A549 (cell line): ENCODE data around the gene PROX2. TPM values are rescaled to one million over a fixed set of nuclear protein-coding genes. Genes with fewer than 3 reads are reported as not detected.

Experiments
- ATAC-seq, 2 experiments: fragments of 200-7000 bp in 1 of 2; fragments of >200 bp in 1 of 2; cut with Nextera tagmentation in 1 of 2; cut with Tn5 transposase in 1 of 2; 3 replicates each; pipeline versions ENCODE4 v1.8.0 to v1.9.1; 2018 to 2020; ENCODE audit warnings: mild to moderate bottlenecking in 1 of 2, moderate library complexity in 1 of 2
- CTCF ChIA-PET: fragments of 300-600 bp; sonication (Branson Sonifier 250); formaldehyde crosslinking; extraction: SDS; loops from one replicate; lab custom pipeline; 2021; ENCODE audit warnings: antibody characterized with exemption, inconsistent platforms; lab: Yijun Ruan, JAX
- POLR2A ChIA-PET: fragments of 350-600 bp; formaldehyde crosslinking; extraction: SDS; loops from one replicate; lab custom pipeline; 2021; ENCODE audit warnings: antibody characterized with exemption, inconsistent platforms; lab: Yijun Ruan, JAX
- DNase-seq, 2 experiments: peaks; one replicate each; pipeline versions ENCODE4 v3.0.0 to v3.0.0-alpha.2; 2011 to 2016; ENCODE audit warnings: low read depth in 1 of 2, low spot score in 1 of 2
- FAIRE-seq: peaks from 2 replicates; lab custom pipeline; 2011; peaks lifted over from hg19 to GRCh38; lab: Jason Lieb, UNC
- H3K27ac ChIP-seq, 2 experiments: fragments of >200 bp; sonication (Bioruptor Twin); formaldehyde crosslinking; 3 replicates each; pipeline ENCODE4 v1.5.1; 2016 to 2017
- H3K4me1 ChIP-seq: fragments of >200 bp; sonication (Bioruptor Twin); formaldehyde crosslinking; 3 replicates; pipeline ENCODE4 v1.6.1; 2016
- H3K4me2 ChIP-seq: fragments of >200 bp; sonication (Bioruptor Twin); formaldehyde crosslinking; 3 replicates; pipeline ENCODE4 v1.6.1; 2016
- H3K4me3 ChIP-seq: fragments of >200 bp; sonication (Bioruptor Twin); formaldehyde crosslinking; 3 replicates; pipeline ENCODE4 v1.5.1; 2016
- H3K9me3 ChIP-seq: fragments of >200 bp; sonication (Bioruptor Twin); formaldehyde crosslinking; 3 replicates; pipeline ENCODE4 v1.6.1; 2016
- ATOH8 ChIP-seq: fragments of 250-450 bp; sonication (Bioruptor Pico); IDR thresholded peaks from 2 replicates; pipeline ENCODE4 v1.5.0; 2020; ENCODE audit warnings: low read depth, mild to moderate bottlenecking, moderate library complexity
- CBX2 ChIP-seq: fragments of 200-600 bp; sonication (generic); IDR thresholded peaks from 2 replicates; pipeline ENCODE4 v1.6.1; 2016; ENCODE audit warnings: low read depth, mild to moderate bottlenecking, borderline replicate concordance
- CEBPB ChIP-seq, 2 experiments: fragments of >200 bp in 1 of 2; sonication (Bioruptor Twin) in 1 of 2; formaldehyde crosslinking in 1 of 2; IDR thresholded peaks; 2 replicates each; pipeline ENCODE4 v1.6.1; 2012 to 2016
- EHF ChIP-seq: fragments of 250-450 bp; sonication (Bioruptor Pico); IDR thresholded peaks from 2 replicates; pipeline ENCODE4 v1.5.0; 2020; ENCODE audit warnings: mild to moderate bottlenecking
- EHMT2 ChIP-seq: fragments of 200-600 bp; sonication (generic); IDR thresholded peaks from 2 replicates; pipeline ENCODE4 v1.6.1; 2016; ENCODE audit warnings: antibody characterized with exemption, low read depth, mild to moderate bottlenecking, moderate library complexity
- ELK1 ChIP-seq: fragments of 150-350 bp; IDR thresholded peaks from 2 replicates; pipeline ENCODE4 v1.6.1; 2014; ENCODE audit warnings: low read depth, mild to moderate bottlenecking, low read length
- ESRRA ChIP-seq: fragments of 150-350 bp; IDR thresholded peaks from 2 replicates; pipeline ENCODE4 v1.6.1; 2014; ENCODE audit warnings: mild to moderate bottlenecking, low read length, borderline replicate concordance
- FOSB ChIP-seq: fragments of 250-450 bp; sonication (Bioruptor Pico); IDR thresholded peaks from 2 replicates; pipeline ENCODE4 v1.5.0; 2020; ENCODE audit warnings: mild to moderate bottlenecking, moderate library complexity
- FOSL2 ChIP-seq, 2 experiments: fragments of 450-650 bp in 1 of 2; fragments of >200 bp in 1 of 2; sonication (Bioruptor Twin) in 1 of 2; formaldehyde crosslinking; IDR thresholded peaks; 2 replicates each; pipeline versions ENCODE4 v1.5.0 to v1.6.1; 2016 to 2020; ENCODE audit warnings: mild to moderate bottlenecking in 1 of 2, moderate library complexity in 1 of 2
- GATA3 ChIP-seq: IDR thresholded peaks from 2 replicates; pipeline ENCODE4 v1.6.1; 2012; ENCODE audit warnings: borderline replicate concordance
- HOXA7 ChIP-seq: fragments of 250-450 bp; sonication (Bioruptor Pico); IDR thresholded peaks from 2 replicates; pipeline ENCODE4 v1.5.0; 2020; ENCODE audit warnings: mild to moderate bottlenecking, moderate library complexity
- HOXB13 ChIP-seq: fragments of 250-450 bp; sonication (Bioruptor Pico); IDR thresholded peaks from 2 replicates; pipeline ENCODE4 v1.5.0; 2020; ENCODE audit warnings: low read depth, mild to moderate bottlenecking, moderate library complexity
- JUNB ChIP-seq: fragments of >200 bp; sonication (Bioruptor Twin); formaldehyde crosslinking; IDR thresholded peaks from 2 replicates; pipeline ENCODE4 v1.6.1; 2016
- KDM1A ChIP-seq: fragments of 200-600 bp; sonication (generic); IDR thresholded peaks from 2 replicates; pipeline ENCODE4 v1.6.1; 2016; ENCODE audit warnings: low read depth, mild to moderate bottlenecking
- KDM5A ChIP-seq: fragments of 200-600 bp; sonication (generic); IDR thresholded peaks from 2 replicates; pipeline ENCODE4 v1.6.1; 2016; ENCODE audit warnings: antibody characterized with exemption, mild to moderate bottlenecking
- MAFK ChIP-seq: fragments of 450-650 bp; IDR thresholded peaks from 2 replicates; pipeline ENCODE4 v1.6.1; 2014; ENCODE audit not compliant: partially characterized antibody
- NFE2L2 ChIP-seq: fragments of 150-350 bp; conservative IDR thresholded peaks from 2 replicates; pipeline ENCODE4 v1.6.1; 2014; ENCODE audit warnings: low read length
- NPAS2 ChIP-seq: fragments of 250-450 bp; sonication (Bioruptor Pico); IDR thresholded peaks from 2 replicates; pipeline ENCODE4 v1.8.0; 2022; ENCODE audit warnings: mild to moderate bottlenecking, moderate library complexity, borderline replicate concordance
- NR3C1 ChIP-seq: fragments of >200 bp; sonication (Bioruptor Twin); formaldehyde crosslinking; IDR thresholded peaks from 3 replicates; pipeline ENCODE4 v1.6.1; 2017
- POLR2A ChIP-seq: IDR thresholded peaks from 2 replicates; pipeline ENCODE4 v1.6.1; 2012; ENCODE audit warnings: mild to moderate bottlenecking, low read length
- RARB ChIP-seq: fragments of 250-450 bp; sonication (Bioruptor Pico); IDR thresholded peaks from 2 replicates; pipeline ENCODE4 v1.8.0; 2021; ENCODE audit warnings: mild to moderate bottlenecking, moderate library complexity
- RFX5 ChIP-seq: fragments of 450-650 bp; IDR thresholded peaks from 2 replicates; pipeline ENCODE4 v1.7.1; 2014; ENCODE audit warnings: antibody characterized with exemption, mild to moderate bottlenecking, moderate library complexity
- SMC3 ChIP-seq: fragments of >200 bp; sonication (Bioruptor Twin); formaldehyde crosslinking; IDR thresholded peaks from 3 replicates; pipeline ENCODE4 v1.6.1; 2018; ENCODE audit warnings: inconsistent platforms
- TFCP2L1 ChIP-seq: fragments of 250-450 bp; sonication (Bioruptor Pico); IDR thresholded peaks from 2 replicates; pipeline ENCODE4 v1.5.0; 2021; ENCODE audit warnings: mild to moderate bottlenecking
- ZNF302 ChIP-seq: fragments of 250-450 bp; sonication (Bioruptor Pico); IDR thresholded peaks from 2 replicates; pipeline ENCODE4 v1.9.0; 2021; ENCODE audit warnings: inconsistent platforms, mild to moderate bottlenecking, moderate library complexity
- ZSCAN20 ChIP-seq: fragments of 250-450 bp; sonication (Bioruptor Pico); IDR thresholded peaks from 2 replicates; pipeline ENCODE4 v1.8.0; 2022; ENCODE audit warnings: mild to moderate bottlenecking, moderate library complexity
- WGBS: methylation state at CpG from one replicate; pipeline ENCODE4 v1.1.6; 2017; ENCODE audit errors: missing lambda C conversion rate; 5-methylcytosine and 5-hydroxymethylcytosine counted together
- polyA plus RNA-seq, 4 experiments: library from polyadenylated mRNA; depleted of rRNA in 3 of 4; stranded (reverse); fragments of >200 nt; fragmentation: RNase III in 1 of 4; extraction: RNeasy Plus Mini Kit Qiagen cat#74134 plus additional on column Dnase treatment in 1 of 4; gene quantifications; 2 replicates in 3 of 4; 3 replicates in 1 of 4; pipeline ENCODE4 v1.2.3, GENCODE V29; 2011 to 2017

Gene PROX2
- polyA plus RNA-seq, 2 of the 4 experiments (the other 2 are of a cell fraction): not detected

GRCh38 chr14:74879427-74880182 lies 3.7 kb upstream of the PROX2 start:
- WGBS: 22% methylated on average over 3 of the region's 3 CpGs
- FAIRE-seq: no peak
- ChIA-PET POLR2A (interaction anchor here (0.7 kb wide), 1 partner anchor 118 kb away, joined by 6 read pairs; no protein-coding TSS in a partner anchor), CTCF (interaction anchor here (0.6 to 20.1 kb wide), 8 partner anchors 11 to 276 kb away, joined by 3 to 339 read pairs (median 4); no protein-coding TSS in a partner anchor)
- TF ChIP-seq KDM1A (no peak), EHMT2 (no peak), CEBPB (IDR thresholded peaks at IDR 0.05) (no peak), MAFK (no peak), CBX2 (no peak), JUNB (no peak), SMC3 (no peak), ZNF302 (no peak), NPAS2 (CRISPR knock-in tag) (no peak), KDM5A (no peak), NFE2L2 (no peak), TFCP2L1 (CRISPR knock-in tag) (no peak)
- H3K9me3 ChIP-seq: no peaks in the 10 kb centered on the region
- no peak for ATAC-seq
- no peak overlapping the region for H3K4me3 ChIP-seq
- H3K4me2 ChIP-seq: peak overlapping the region; percentile 32; the same call in 2 of the 3 replicates
- DNase-seq: no peak
- no peak overlapping the region for H3K27ac ChIP-seq
- H3K4me1 ChIP-seq: peaks cover 32% of the 10 kb centered on the region

- ChIA-PET POLR2A (no interaction called here), CTCF (interaction anchor here (1.5 to 20.1 kb wide), 4 partner anchors 14 to 213 kb away, joined by 3 to 339 read pairs (median 9); no protein-coding TSS in a partner anchor)
- no peak for TF ChIP-seq NR3C1
- no peak for TF ChIP-seq ESRRA
- TF ChIP-seq POLR2A: no peak
- TF ChIP-seq FOSB: no peak
- TF ChIP-seq ELK1: no peak
- DNase-seq (no peak), ATAC-seq (no peak), FAIRE-seq (no peak)
- H3K4me2 ChIP-seq: no peak overlapping the region
- no peaks in the 10 kb centered on the region for H3K9me3 ChIP-seq
- 81% methylated on average over 5 of the region's 5 CpGs for WGBS
- no peak overlapping the region for H3K27ac ChIP-seq
- peaks cover 10% of the 10 kb centered on the region for H3K4me1 ChIP-seq
- no peak overlapping the region for H3K4me3 ChIP-seq
Measured at GRCh38 chr14:74875204-74875603, 741 bp downstream of the PROX2 start.

- H3K4me3 ChIP-seq: no peak overlapping the region
- DNase-seq (no peak), ATAC-seq (no peak), FAIRE-seq (no peak)
- WGBS: 62% methylated on average over 3 of the region's 4 CpGs
- H3K9me3 ChIP-seq: no peaks in the 10 kb centered on the region
- H3K27ac ChIP-seq: no peak overlapping the region
- H3K4me2 ChIP-seq: no peak overlapping the region
- ChIA-PET POLR2A (interaction anchor here (1.5 kb wide), 1 partner anchor 10 kb away, joined by 5 read pairs; the partner anchor contains the start of gene DLST), CTCF (interaction anchor here (1.5 to 20.9 kb wide), 5 partner anchors 5 to 36 kb away, joined by 3 to 339 read pairs (median 25); partner anchors contain the start of genes DLST and PROX2)
- TF ChIP-seq ZSCAN20 (CRISPR knock-in tag): no peak
- no peak for TF ChIP-seq NPAS2 (CRISPR knock-in tag)
- no peak for TF ChIP-seq GATA3
- TF ChIP-seq EHF: no peak
- TF ChIP-seq RFX5: no peak
- TF ChIP-seq NR3C1: no peak
- TF ChIP-seq FOSL2 (IDR thresholded peaks at IDR 0.05): no peak
- TF ChIP-seq FOSL2 (CRISPR knock-in tag; IDR thresholded peaks at IDR 0.05): no peak
- no peak for TF ChIP-seq HOXA7 (CRISPR knock-in tag)
- TF ChIP-seq HOXB13 (CRISPR knock-in tag): no peak
- TF ChIP-seq ATOH8 (CRISPR knock-in tag): no peak
- TF ChIP-seq RARB (CRISPR knock-in tag): no peak
- no peaks in the 10 kb centered on the region for H3K4me1 ChIP-seq
Measured at GRCh38 chr14:74871819-74872218, 4.1 kb downstream of the PROX2 start.
